Parietal lobe (tissue), 1 donor: ENCODE measurements around the gene CCL8. TPM values are rescaled to one million over a fixed set of nuclear protein-coding genes. Genes with fewer than 3 reads are reported as not detected.

Experiments used
- total RNA-seq: library from RNA; depleted of rRNA; stranded (reverse); fragments of >200 nt; gene quantifications from one replicate; pipeline ENCODE4 v1.2.3, GENCODE V29; 2014

CCL8 gene
- total RNA-seq: not detected

GRCh38 chr17:34319039-34319483 lies at the start of gene CCL8:
Gene CCL8, plus strand, starts transcription at chr17:34319435. Its CDS starts 67 bp downstream, at chr17:34319502.

DNA sequence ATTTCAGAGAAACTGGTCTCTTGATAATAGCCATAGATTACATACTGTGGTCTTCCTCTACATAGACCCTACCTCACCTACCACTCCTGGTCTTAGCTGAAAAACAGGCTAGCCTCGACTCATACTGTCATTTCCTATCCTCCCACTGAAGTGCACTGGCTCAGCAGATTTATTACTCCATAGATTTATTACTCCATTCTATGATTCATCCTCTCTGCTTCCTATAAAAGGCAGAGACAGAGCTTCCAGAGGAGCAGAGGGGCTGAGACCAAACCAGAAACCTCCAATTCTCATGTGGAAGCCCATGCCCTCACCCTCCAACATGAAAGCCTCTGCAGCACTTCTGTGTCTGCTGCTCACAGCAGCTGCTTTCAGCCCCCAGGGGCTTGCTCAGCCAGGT lies 49.3 kb upstream of the CCL8 start, which contains the start of gene CCL7:
Gene CCL7, plus strand, starts transcription at position 253 of the 400 bp plus-strand sequence. Its CDS starts 70 bp downstream, at position 323.

DNA sequence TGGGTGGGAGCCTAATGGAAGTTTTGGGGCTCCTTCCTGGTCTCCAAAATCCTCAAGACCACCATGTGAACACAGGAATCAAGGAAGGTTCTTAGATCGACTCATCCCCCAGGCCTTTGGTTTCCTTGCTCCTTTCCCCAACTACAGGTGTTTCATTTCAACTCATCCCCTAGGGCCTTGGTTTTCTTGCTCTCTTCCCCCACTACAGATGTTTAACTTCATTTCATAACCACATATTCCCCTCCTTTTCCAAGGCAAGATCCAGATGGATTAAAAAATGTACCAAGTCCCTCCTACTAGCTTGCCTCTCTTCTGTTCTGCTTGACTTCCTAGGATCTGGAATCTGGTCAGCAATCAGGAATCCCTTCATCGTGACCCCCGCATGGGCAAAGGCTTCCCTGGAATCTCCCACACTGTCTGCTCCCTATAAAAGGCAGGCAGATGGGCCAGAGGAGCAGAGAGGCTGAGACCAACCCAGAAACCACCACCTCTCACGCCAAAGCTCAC lies 33.9 kb upstream of the CCL8 start, which contains the start of gene CCL11:
Gene CCL11, plus strand, starts transcription at position 457 of the 507 bp plus-strand sequence. CDS start 67 bp downstream, outside the sequence.

DNA sequence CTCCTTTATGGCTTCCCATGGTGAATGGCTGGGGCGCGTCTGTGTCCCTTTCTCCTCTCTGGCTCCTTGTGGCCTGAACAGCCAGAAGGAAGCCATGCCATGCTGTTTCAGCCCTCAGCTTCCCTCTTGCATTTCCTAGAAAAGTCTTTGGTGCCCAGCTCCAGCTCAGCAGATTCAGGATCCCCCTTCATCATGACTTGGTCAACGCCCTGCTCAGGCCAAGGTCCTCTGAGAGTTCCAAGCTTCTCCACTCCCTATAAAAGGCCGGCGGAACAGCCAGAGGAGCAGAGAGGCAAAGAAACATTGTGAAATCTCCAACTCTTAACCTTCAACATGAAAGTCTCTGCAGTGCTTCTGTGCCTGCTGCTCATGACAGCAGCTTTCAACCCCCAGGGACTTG lies 37.0 kb downstream of the CCL8 start, which contains the start of gene CCL13:
Gene CCL13, plus strand, starts transcription at position 287 of the 400 bp plus-strand sequence. Its CDS starts 47 bp downstream, at position 334.

GRCh38 chr17:34363183-34363661 lies 44.0 kb downstream of the CCL8 start, which contains the start of gene CCL1:
Gene CCL1, minus strand, starts transcription at chr17:34363233. Its CDS starts 72 bp downstream, at chr17:34363161.

Other genes starting within 250 kb of the CCL8 start
- 0.94 TPM for gene CCL2, start 64.2 kb upstream of the CCL8 start, total RNA-seq
- not detected for gene CCL7, start 49.2 kb upstream of the CCL8 start, total RNA-seq
- gene CCL11, start 33.7 kb upstream of the CCL8 start, total RNA-seq: not detected
- gene CCL13, start 37.0 kb downstream of the CCL8 start, total RNA-seq: not detected
- gene CCL1, start 43.8 kb downstream of the CCL8 start, total RNA-seq: not detected